ENCODE results near the gene DSG3.

DNA sequence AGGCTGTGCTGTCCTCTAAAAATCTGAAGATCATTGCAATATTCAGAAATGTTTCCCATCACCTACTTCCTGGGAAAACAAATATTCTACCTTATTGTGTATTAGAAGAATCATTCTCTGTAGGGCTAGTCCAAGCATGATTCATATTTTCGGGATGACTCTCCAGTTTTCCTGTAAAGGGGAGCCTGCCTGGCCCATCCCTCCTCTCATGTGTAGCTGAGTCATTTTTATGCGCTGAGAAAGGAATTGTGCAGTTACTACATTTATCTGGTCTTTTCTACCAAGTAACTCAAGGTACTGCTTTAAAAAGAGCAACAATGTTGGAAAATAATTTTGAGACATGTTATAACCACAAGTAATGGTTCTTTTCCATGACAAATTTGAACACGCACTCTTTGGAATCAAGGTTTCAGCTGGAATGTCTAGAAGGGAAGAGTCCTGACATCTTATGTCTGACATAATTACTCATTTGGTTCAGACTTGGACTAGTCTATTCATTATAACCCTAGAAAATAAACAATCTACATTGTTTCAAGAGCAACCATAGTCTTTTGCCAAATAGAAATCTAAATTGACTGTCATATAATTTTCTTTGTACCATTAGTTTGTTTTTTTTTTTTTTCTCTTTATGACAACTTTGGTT, 6.6 kb downstream of the DSG3 start:
- TF ChIP-seq, protein P1, sequence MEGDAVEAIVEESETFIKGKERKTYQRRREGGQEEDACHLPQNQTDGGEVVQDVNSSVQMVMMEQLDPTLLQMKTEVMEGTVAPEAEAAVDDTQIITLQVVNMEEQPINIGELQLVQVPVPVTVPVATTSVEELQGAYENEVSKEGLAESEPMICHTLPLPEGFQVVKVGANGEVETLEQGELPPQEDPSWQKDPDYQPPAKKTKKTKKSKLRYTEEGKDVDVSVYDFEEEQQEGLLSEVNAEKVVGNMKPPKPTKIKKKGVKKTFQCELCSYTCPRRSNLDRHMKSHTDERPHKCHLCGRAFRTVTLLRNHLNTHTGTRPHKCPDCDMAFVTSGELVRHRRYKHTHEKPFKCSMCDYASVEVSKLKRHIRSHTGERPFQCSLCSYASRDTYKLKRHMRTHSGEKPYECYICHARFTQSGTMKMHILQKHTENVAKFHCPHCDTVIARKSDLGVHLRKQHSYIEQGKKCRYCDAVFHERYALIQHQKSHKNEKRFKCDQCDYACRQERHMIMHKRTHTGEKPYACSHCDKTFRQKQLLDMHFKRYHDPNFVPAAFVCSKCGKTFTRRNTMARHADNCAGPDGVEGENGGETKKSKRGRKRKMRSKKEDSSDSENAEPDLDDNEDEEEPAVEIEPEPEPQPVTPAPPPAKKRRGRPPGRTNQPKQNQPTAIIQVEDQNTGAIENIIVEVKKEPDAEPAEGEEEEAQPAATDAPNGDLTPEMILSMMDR (IDR thresholded peaks at IDR 0.05) = no peak
- no peak for TF ChIP-seq POLR2A (IDR thresholded peaks at IDR 0.05)
